CD4-positive, alpha-beta T cell treated with Interleukin-10 for 1 hour (primary cell): Measurements from ENCODE around the gene CYTH2.

Experiments used
- DNase-seq: peaks from one replicate; pipeline ENCODE4 v3.0.0-alpha.2; 2020

The CYTH2 gene

GRCh38 chr19:48469289-48469881 is at the start of gene CYTH2:
Gene CYTH2 (plus strand): TSS chr19:48469369. CDS start chr19:48469508, 139 bp downstream.
- peak; percentile 78 for DNase-seq

DNA sequence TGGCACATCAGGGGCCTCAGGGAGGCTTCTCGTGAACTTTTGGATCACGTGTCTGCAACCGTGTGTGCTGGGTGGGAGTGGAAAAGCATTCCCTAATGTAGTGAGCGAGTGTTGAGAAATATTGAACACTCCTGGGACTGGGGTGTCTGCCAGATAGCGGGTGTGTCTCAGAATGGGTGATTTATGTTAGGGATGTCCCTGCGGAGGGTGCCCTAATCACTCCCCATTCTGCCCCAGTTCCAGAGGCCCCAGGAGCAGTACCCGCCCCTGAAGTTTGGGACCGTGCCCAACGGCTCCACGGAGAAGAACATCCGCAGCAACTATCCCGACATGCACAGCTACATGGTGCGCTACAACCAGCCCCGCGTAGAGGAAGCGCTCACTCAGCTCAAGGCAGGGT is 47.6 kb upstream of the CYTH2 start:
- no peak for DNase-seq

DNA sequence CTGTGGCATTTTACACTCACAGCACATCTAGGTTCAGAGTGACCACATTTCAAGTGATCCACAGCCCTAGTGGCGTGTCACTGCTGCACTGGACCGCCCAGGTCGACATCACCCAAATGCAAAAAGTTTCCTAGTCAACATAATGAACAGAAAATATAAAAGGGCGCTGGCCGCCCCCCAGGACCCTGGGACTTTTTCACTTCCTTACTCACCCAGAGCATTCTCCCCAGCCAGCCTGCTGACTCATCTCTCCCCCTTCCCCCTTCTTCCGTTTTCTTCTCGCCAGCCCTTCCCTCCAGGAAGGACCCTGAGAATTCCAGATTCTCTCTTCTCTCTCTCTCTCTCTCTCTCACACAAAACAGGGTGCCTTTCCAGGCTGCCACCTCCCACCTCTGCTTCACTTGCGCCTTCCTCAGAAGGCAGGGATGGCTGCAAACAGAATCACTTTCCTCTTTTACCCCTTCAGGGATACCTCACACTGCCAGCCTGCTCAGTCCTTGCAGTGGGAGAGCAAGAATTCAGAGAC is 44.4 kb upstream of the CYTH2 start:
- DNase-seq = no peak

GRCh38 chr19:48428670-48429069 is 40.5 kb upstream of the CYTH2 start:
- no peak for DNase-seq

DNA sequence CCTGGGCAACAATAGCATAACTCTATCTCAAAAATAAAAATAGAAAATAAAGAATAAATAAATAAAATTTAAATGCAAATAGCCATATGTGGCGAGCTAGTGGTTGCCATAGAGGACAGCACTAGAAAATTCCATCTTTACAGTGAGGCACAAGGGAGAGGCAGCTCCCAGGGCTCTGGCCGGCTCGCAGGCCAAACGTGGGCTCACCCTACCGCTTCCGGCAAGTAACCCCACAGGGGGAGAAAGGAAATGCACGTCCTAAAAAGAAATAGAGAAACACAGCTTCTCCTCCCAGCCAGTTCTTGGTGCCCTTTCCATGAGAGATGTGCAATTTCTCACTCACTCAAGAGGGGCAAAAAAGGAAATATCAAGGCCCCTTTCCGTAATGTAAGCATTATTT is 35.8 kb upstream of the CYTH2 start:
- DNase-seq = no peak

DNA sequence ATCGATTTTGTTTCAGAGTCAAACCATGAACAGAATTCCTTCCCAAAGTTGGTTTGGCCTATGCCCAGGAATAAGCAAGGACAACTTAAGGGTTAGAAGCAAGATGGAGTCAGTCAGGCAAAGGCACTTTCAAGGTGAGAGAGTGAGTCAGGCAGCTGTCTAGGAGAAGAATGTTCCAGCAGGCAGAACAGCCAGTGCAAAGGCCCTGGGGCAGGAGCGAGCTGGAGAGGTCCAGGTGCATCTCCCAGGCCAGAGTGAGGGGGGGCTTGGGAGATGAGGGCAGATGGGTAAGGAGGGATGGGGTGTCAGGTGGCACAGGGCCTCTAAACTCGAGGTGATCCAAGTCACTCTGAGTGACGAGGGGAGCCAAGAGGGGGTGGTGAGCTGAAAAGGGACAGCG is 32.6 kb upstream of the CYTH2 start:
- DNase-seq = no peak

DNA sequence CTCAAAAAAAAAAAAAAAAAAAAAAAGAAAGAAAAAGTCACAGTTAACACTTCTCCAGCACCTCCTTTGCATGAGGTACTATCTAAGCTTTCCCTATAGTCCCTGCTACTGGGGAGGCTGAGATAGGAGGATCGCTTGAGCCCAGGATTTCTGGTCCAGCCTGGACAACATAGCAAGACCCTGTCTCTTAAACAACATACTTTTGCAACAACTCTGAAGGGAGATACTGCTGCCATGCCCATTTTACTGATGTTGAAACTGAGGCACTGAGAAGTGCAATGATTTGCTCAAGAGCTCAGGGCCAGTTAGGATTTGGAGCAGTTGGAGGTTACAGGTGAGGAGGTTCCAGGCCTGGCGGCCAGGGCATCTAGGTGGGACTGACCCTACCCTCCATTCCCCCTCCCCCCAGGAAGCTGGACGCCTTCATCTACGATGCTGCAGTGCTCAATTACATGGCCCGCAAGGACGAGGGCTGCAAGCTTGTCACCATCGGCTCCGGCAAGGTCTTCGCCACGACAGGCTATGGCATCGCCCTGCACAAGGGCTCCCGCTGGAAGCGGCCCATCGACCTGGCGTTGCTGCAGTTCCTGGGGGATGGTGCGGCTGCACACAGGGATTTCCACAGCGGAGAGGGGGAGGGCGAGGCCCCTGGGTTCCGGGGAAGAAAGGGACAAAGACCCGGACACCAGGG is 27.7 kb upstream of the CYTH2 start:
- no peak for DNase-seq

DNA sequence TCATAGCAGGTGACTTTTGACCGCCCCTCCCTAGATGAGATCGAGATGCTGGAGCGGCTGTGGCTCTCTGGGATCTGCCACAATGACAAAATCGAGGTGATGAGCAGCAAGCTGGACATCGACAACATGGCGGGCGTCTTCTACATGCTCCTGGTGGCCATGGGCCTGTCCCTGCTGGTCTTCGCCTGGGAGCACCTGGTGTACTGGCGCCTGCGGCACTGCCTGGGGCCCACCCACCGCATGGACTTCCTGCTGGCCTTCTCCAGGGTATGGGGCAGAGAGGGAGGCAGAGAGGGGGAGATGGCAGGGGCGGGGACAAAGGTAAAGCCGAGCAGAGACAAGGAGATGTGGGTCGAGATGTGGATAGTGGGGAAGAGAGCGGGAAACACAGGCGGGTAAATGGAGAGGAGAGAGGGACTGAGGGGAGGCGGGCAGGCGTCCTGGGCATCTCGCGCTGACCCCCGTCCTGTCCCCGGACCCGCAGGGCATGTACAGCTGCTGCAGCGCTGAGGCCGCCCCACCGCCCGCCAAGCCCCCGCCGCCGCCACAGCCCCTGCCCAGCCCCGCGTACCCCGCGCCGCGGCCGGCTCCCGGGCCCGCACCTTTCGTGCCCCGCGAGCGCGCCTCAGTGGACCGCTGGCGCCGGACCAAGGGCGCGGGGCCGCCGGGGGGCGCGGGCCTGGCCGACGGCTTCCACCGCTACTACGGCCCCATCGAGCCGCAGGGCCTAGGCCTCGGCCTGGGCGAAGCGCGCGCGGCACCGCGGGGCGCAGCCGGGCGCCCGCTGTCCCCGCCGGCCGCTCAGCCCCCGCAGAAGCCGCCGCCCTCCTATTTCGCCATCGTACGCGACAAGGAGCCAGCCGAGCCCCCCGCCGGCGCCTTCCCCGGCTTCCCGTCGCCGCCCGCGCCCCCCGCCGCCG is 26.8 kb upstream of the CYTH2 start:
- DNase-seq = no peak

DNA sequence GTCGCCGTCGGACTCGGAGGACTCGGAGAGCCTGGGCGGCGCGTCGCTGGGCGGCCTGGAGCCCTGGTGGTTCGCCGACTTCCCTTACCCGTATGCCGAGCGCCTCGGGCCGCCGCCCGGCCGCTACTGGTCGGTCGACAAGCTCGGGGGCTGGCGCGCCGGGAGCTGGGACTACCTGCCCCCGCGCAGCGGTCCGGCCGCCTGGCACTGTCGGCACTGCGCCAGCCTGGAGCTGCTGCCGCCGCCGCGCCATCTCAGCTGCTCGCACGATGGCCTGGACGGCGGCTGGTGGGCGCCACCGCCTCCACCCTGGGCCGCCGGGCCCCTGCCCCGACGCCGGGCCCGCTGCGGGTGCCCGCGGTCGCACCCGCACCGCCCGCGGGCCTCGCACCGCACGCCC is 25.9 kb upstream of the CYTH2 start:
- DNase-seq = peak; percentile 17

GRCh38 chr19:48443731-48444128 is 25.4 kb upstream of the CYTH2 start:
- DNase-seq = no peak

DNA sequence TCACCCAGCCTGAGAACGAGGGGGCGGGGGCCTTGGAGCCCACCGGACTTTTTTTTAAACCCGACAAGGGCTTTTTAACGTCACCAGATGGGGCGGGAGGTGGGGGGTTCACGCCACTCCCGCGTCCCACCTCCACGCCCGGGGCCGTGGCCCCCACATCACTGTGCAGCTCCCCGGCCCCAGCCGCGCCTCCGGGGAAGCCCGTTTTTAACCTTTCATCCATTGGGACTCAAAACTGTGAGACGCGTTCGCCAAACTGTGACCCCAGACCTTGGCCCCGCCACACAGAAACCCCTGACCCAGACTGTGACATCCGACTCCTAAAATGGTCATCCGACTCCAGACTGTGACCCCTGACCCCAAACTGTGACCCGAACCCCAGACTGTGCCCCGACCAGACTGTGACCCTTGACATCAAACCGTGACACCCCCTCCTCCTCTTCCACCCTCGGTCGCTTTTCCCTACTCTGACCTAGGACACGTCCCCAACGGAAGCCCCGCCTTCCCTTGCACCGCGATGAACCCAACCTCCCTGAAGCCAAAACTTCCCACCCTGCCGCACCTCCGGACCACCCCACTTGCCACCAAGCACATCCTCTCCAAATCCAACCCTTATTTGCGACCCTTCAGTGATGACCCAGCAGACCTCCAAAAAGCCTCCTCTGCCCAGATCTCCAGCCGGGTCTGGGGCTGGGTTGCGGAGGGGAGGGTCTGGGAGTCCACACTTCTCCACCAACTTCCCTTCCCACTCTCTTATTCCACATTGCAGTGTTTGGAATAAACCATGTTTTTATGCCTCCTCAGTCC is 24.8 kb upstream of the CYTH2 start:
- DNase-seq = peak; percentile 12

DNA sequence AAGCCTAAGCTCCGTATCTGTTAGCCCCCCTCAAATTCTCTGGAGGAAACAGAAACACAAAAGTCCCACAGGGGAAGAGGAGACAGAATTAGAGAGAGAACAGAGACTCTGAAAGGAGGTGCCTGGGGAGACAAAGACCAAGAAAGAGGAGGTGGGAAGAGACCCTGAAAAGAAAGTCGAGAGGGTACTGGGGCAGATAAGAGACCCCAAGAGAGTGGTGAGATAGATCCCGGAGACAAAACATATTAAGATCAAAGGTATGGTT is 24.3 kb upstream of the CYTH2 start:
- DNase-seq = no peak

DNA sequence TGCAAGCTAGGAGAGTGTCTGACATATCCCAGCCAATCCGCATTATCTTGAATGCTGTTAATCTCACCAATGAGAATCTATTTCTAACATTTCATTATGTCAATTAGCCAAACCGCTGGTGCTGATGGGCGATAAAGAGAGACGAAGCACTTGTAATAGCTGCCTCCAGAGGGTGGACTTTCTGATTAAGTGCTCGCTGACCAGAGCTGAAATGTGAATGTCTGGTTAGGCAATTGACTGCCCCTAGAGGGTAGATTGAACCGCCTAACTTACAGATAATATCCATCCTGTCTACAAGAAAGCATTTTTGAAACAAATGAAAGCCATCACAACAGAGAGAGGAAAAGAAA is 23.9 kb upstream of the CYTH2 start:
- peak; percentile 53 for DNase-seq

GRCh38 chr19:48445606-48446481 is 23.3 kb upstream of the CYTH2 start, which contains the start of gene GRWD1:
Gene GRWD1 (plus strand): TSS chr19:48445983. CDS start chr19:48446006, 23 bp downstream.
- peak; percentile 96 for DNase-seq

DNA sequence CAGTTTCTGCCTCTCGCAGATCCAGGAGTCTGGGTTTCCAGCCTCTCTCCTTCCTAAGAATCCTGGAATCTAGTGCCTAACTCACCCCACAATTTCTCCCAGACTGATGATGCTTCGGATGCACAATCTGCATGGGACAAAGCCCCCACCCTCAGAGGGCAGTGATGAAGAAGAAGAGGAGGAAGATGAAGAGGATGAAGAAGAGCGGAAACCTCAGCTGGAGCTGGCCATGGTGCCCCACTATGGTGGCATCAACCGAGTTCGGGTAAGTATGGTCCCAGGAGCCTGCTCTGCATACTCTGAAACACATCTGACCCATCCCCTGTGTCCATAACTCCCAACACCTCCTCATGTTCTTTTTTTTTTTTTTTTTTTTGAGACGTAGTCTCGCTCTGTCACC is 22.6 kb upstream of the CYTH2 start:
- DNase-seq = no peak

GRCh38 chr19:48448563-48448962 is 20.6 kb upstream of the CYTH2 start:
- no peak for DNase-seq

DNA sequence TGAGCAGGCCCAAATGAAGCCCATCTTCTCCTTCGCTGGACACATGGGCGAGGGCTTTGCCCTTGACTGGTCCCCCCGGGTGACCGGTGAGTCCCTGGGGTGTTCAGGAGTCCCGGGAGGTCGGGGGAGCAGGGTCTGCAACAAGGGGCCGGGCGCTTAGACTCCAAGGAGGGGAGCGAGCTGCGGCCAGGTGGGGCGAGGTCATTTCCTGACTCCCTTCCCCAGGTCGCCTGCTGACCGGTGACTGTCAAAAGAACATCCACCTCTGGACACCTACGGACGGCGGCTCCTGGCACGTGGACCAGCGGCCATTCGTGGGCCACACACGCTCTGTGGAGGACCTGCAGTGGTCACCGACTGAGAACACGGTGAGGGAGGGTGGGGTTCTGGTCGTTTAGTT is 18.7 kb upstream of the CYTH2 start:
- DNase-seq = no peak

GRCh38 chr19:48450863-48451262 is 18.3 kb upstream of the CYTH2 start:
- DNase-seq = no peak

DNA sequence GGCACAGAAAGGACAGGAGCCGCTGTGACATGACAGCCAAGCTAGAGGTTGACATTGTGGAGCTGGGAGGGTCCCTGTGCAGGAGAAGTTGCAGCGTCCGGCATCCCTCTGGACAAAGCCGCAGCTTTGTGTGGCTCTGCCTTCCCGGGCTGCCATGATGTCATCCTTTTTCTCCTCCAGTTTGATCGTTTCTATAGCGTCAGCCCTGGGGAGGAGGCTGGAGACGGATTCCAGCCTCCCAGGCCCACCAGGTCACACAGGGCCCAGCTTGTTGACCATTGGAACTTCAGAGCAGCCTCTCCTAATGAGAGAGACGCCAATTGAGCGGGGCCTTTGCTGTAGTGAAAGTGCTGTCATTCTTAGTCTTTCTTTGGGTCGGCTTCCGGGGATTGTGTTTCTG is 17.5 kb upstream of the CYTH2 start:
- no peak for DNase-seq

DNA sequence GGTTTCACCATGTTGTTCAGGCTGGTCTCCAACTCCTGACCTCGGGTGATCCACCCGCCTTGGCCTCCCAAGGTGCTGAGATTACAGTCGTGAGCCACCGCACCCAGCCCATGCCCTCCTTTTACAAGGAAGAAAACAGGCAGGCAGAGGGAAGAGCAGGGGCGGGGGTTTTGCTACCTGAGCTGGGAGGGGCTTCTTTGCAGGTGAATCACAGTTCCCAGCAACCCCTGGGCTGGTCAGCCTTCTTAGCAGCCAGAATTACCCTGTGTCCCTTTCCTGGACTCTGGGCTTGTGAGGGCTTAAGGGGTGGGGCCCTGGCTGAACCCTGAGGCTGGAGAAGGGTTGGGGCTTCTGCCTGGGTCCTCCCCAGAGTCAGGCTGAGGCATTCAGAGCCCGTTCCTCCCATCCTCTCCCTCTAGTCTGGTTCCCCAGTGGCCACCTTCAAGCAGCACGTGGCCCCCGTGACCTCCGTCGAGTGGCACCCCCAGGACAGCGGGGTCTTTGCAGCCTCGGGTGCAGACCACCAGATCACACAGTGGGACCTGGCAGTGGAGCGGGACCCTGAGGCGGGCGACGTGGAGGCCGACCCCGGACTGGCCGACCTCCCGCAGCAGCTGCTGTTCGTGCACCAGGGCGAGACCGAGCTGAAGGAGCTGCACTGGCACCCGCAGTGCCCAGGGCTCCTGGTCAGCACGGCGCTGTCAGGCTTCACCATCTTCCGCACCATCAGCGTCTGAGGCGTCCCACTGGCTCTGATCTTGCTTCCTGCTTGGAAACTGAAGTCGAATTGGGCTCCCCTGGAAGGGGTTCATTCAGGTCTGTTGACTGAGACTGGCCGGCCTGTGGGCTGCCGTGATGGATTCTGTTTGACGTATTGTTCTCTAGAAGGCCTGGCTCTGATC is 16.6 kb upstream of the CYTH2 start:
- no peak for DNase-seq
